Astrocyte (in vitro differentiated cells and primary cell): Measurements from ENCODE around the gene PLEKHA3. TPM values are rescaled to one million over a fixed set of nuclear protein-coding genes. Genes with fewer than 3 reads are reported as not detected.

Experiments used
- DNase-seq: peaks from one replicate; pipeline ENCODE4 v3.0.0-alpha.2; 2010; ENCODE audit warnings: low read depth
- FAIRE-seq: peaks from 2 replicates; lab custom pipeline; 2011; peaks lifted over from hg19 to GRCh38; lab: Jason Lieb, UNC
- H2AFZ ChIP-seq: 2 replicates; pipeline ENCODE4 v1.6.0; 2012; ENCODE audit warnings: low read depth, low read length, inconsistent platforms
- H3K27ac ChIP-seq: 2 replicates; pipeline ENCODE4 v1.5.1; 2011; ENCODE audit warnings: low read depth, low read length, inconsistent platforms
- H3K27me3 ChIP-seq: 2 replicates; pipeline ENCODE4 v1.6.0; 2011; ENCODE audit warnings: low read length, inconsistent platforms; ENCODE audit not compliant: insufficient read depth
- H3K36me3 ChIP-seq: 2 replicates; pipeline ENCODE4 v1.5.1; 2011; ENCODE audit warnings: low read length, inconsistent platforms; ENCODE audit not compliant: insufficient read depth
- H3K4me1 ChIP-seq: 2 replicates; pipeline ENCODE4 v1.5.1; 2011; ENCODE audit warnings: low read length, inconsistent platforms; ENCODE audit not compliant: insufficient read depth
- H3K4me2 ChIP-seq: 2 replicates; pipeline ENCODE4 v1.6.0; 2012; ENCODE audit warnings: low read length, inconsistent platforms
- H3K4me3 ChIP-seq: 2 replicates; pipeline ENCODE4 v1.5.1; 2011; ENCODE audit warnings: low read depth, mild to moderate bottlenecking, low read length, inconsistent platforms; ENCODE audit not compliant: insufficient read depth
- H3K79me2 ChIP-seq: 2 replicates; pipeline ENCODE4 v1.6.0; 2012; ENCODE audit warnings: mild to moderate bottlenecking, low read length, inconsistent platforms; ENCODE audit not compliant: insufficient read depth
- H3K9ac ChIP-seq: 2 replicates; pipeline ENCODE4 v1.6.0; 2012; ENCODE audit warnings: mild to moderate bottlenecking, low read length, inconsistent platforms
- H3K9me3 ChIP-seq: 2 replicates; pipeline ENCODE4 v1.5.1; 2012; ENCODE audit warnings: low read depth, mild to moderate bottlenecking, low read length, inconsistent platforms; ENCODE audit not compliant: insufficient read depth
- H4K20me1 ChIP-seq: 2 replicates; pipeline ENCODE4 v1.6.0; 2012; ENCODE audit warnings: low read length, inconsistent platforms; ENCODE audit not compliant: insufficient read depth
- H3K27ac Mint-ChIP-seq: one replicate; pipeline ENCODE4 v1.8.0; 2021; ENCODE audit warnings: mild to moderate bottlenecking, mixed read lengths; ENCODE audit not compliant: unreplicated experiment
- H3K27me3 Mint-ChIP-seq: one replicate; pipeline ENCODE4 v1.8.0; 2021; ENCODE audit warnings: low read depth, mixed read lengths; ENCODE audit not compliant: unreplicated experiment
- H3K36me3 Mint-ChIP-seq: one replicate; pipeline ENCODE4 v1.8.0; 2021; ENCODE audit warnings: low read depth, mixed read lengths; ENCODE audit not compliant: unreplicated experiment
- H3K4me1 Mint-ChIP-seq: one replicate; pipeline ENCODE4 v1.8.0; 2021; ENCODE audit warnings: low read depth, mixed read lengths; ENCODE audit not compliant: unreplicated experiment
- H3K4me3 Mint-ChIP-seq: one replicate; pipeline ENCODE4 v1.8.0; 2021; ENCODE audit warnings: mild to moderate bottlenecking, moderate library complexity, mixed read lengths; ENCODE audit not compliant: unreplicated experiment
- H3K9me3 Mint-ChIP-seq: one replicate; pipeline ENCODE4 v1.8.0; 2021; ENCODE audit warnings: mild to moderate bottlenecking, mixed read lengths; ENCODE audit not compliant: unreplicated experiment
- CTCF ChIP-seq: IDR thresholded peaks from 2 replicates; pipeline ENCODE4 v1.5.1; 2011; ENCODE audit warnings: low read depth, mild to moderate bottlenecking, inconsistent platforms, low read length, moderate library complexity; ENCODE audit not compliant: insufficient read depth
- EZH2 ChIP-seq: IDR thresholded peaks from 2 replicates; pipeline ENCODE4 v1.6.1; 2012; ENCODE audit warnings: mild to moderate bottlenecking, low read length, inconsistent platforms; ENCODE audit not compliant: insufficient read depth
- total RNA-seq: library from RNA; stranded (reverse); gene quantifications from 2 replicates; pipeline ENCODE4 v1.2.1, GENCODE V29; 2021

The PLEKHA3 gene
- total RNA-seq, 1 donor from 2014 or later = 42.1 TPM

- peaks cover 14% of the 10 kb centered on the region for H3K4me1 ChIP-seq
- peaks cover 24% of the 10 kb centered on the region for H3K36me3 ChIP-seq
- peak overlapping the region; percentile 98 for H3K9ac ChIP-seq
- peak overlapping the region; percentile 97 for H3K27ac ChIP-seq
- no peak for TF ChIP-seq CTCF
- TF ChIP-seq EZH2 = no peak
- peaks cover 9% of the 10 kb centered on the region for H3K36me3 Mint-ChIP-seq
- H3K4me3 Mint-ChIP-seq = peak overlapping the region; percentile 92
- peak overlapping the region; percentile 89 for H3K4me3 ChIP-seq
- H3K79me2 ChIP-seq = peaks cover 43% of the 10 kb centered on the region
- H3K27ac Mint-ChIP-seq = peak overlapping the region; percentile 89
- no peak for FAIRE-seq
- peaks cover 36% of the 10 kb centered on the region for H4K20me1 ChIP-seq
- H3K4me2 ChIP-seq = peak overlapping the region; percentile 98
- no peaks in the 10 kb centered on the region for H3K9me3 ChIP-seq
- no peak for DNase-seq
- no peaks in the 10 kb centered on the region for H3K27me3 ChIP-seq
- no peaks in the 10 kb centered on the region for H3K9me3 Mint-ChIP-seq
- H3K27me3 Mint-ChIP-seq = no peaks in the 10 kb centered on the region
- peaks cover 22% of the 10 kb centered on the region for H3K4me1 Mint-ChIP-seq
- H2AFZ ChIP-seq = peak overlapping the region; percentile 94
Measured at GRCh38 chr2:178449700-178450523, 30.3 kb upstream of the PLEKHA3 start.

DNA sequence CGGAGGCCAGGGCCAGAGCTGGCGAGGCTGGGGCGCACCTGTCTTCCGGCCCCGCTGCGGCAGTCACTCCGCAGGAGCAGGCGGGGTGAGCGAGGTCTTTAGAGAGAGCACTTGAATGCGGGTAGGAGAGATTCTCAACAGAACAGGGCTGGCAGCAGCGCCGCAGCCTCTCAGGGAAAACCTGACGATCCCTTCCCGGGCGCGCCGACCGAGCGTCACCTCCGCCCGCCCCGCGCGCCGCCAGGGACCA, 29.8 kb upstream of the PLEKHA3 start:
- Histone ChIP-seq H3K9ac (peak overlapping the region; percentile 98), H3K27me3 (no peaks in the 10 kb centered on the region), H4K20me1 (peaks cover 32% of the 10 kb centered on the region), H3K4me2 (peak overlapping the region; percentile 98), H3K9me3 (no peaks in the 10 kb centered on the region), H3K4me3 (peak overlapping the region; percentile 89), H3K4me1 (peaks cover 14% of the 10 kb centered on the region), H3K79me2 (peaks cover 41% of the 10 kb centered on the region), H2AFZ (peak overlapping the region; percentile 94), H3K36me3 (peaks cover 19% of the 10 kb centered on the region), H3K27ac (peak overlapping the region; percentile 97)
- no peaks in the 10 kb centered on the region for H3K27me3 Mint-ChIP-seq
- peak overlapping the region; percentile 92 for H3K4me3 Mint-ChIP-seq
- DNase-seq (no peak), FAIRE-seq (no peak)
- TF ChIP-seq EZH2 = no peak
- TF ChIP-seq CTCF = no peak
- H3K4me1 Mint-ChIP-seq = peaks cover 24% of the 10 kb centered on the region
- H3K27ac Mint-ChIP-seq = peak overlapping the region; percentile 89
- no peaks in the 10 kb centered on the region for H3K9me3 Mint-ChIP-seq
- peaks cover 9% of the 10 kb centered on the region for H3K36me3 Mint-ChIP-seq
